KMS-11 (cell line): ENCODE results near the gene SLC49A3.

Experiments used
- H2AFZ ChIP-seq: fragments of 200-600 bp; sonication (generic); 2 replicates; pipeline ENCODE4 v1.6.1; 2016; ENCODE audit warnings: antibody characterized with exemption, mixed run types, low read depth
- H3K27ac ChIP-seq: fragments of 200-600 bp; sonication (generic); 2 replicates; pipeline ENCODE4 v1.6.1; 2016; ENCODE audit warnings: mild to moderate bottlenecking, mixed run types
- H3K27me3 ChIP-seq: fragments of 200-600 bp; sonication (generic); 2 replicates; pipeline ENCODE4 v1.6.1; 2017; ENCODE audit warnings: mild to moderate bottlenecking, low read depth, mixed run types, moderate library complexity; ENCODE audit not compliant: insufficient read depth
- H3K36me3 ChIP-seq: fragments of 200-600 bp; sonication (generic); 2 replicates; pipeline ENCODE4 v1.6.1; 2017; ENCODE audit warnings: mild to moderate bottlenecking, mixed run types; ENCODE audit not compliant: insufficient read depth
- H3K4me1 ChIP-seq: fragments of 200-600 bp; sonication (generic); 2 replicates; pipeline ENCODE4 v1.6.1; 2016; ENCODE audit warnings: mild to moderate bottlenecking, low read depth, mixed run types; ENCODE audit not compliant: poor library complexity, severe bottlenecking
- H3K4me2 ChIP-seq: fragments of 200-600 bp; sonication (generic); 2 replicates; pipeline ENCODE4 v1.7.0; 2016; ENCODE audit warnings: mild to moderate bottlenecking, mixed run types
- H3K4me3 ChIP-seq: fragments of 200-600 bp; sonication (generic); IDR thresholded peaks from 2 replicates; pipeline ENCODE4 v1.6.1; 2017; ENCODE audit warnings: low read depth, low read length, mixed read lengths; ENCODE audit not compliant: insufficient read depth
- H3K79me2 ChIP-seq: fragments of 200-600 bp; sonication (generic); 2 replicates; pipeline ENCODE4 v1.6.1; 2016; ENCODE audit warnings: low read depth, mixed run types; ENCODE audit not compliant: insufficient read depth
- H3K9ac ChIP-seq: fragments of 200-600 bp; sonication (generic); 2 replicates; pipeline ENCODE4 v1.6.1; 2016; ENCODE audit warnings: mild to moderate bottlenecking, mixed run types
- H4K20me1 ChIP-seq: fragments of 200-600 bp; sonication (generic); 2 replicates; pipeline ENCODE4 v1.6.1; 2016; ENCODE audit warnings: mild to moderate bottlenecking, mixed run types; ENCODE audit not compliant: insufficient read depth
- TF ChIP-seq, protein P1 (sequence below): fragments of 200-600 bp; sonication (generic); conservative IDR thresholded peaks from 2 replicates; pipeline ENCODE4 v1.6.1; 2017; ENCODE audit warnings: low read depth, mild to moderate bottlenecking, antibody characterized with exemption, low read length, moderate library complexity, mixed read lengths

Gene SLC49A3

DNA sequence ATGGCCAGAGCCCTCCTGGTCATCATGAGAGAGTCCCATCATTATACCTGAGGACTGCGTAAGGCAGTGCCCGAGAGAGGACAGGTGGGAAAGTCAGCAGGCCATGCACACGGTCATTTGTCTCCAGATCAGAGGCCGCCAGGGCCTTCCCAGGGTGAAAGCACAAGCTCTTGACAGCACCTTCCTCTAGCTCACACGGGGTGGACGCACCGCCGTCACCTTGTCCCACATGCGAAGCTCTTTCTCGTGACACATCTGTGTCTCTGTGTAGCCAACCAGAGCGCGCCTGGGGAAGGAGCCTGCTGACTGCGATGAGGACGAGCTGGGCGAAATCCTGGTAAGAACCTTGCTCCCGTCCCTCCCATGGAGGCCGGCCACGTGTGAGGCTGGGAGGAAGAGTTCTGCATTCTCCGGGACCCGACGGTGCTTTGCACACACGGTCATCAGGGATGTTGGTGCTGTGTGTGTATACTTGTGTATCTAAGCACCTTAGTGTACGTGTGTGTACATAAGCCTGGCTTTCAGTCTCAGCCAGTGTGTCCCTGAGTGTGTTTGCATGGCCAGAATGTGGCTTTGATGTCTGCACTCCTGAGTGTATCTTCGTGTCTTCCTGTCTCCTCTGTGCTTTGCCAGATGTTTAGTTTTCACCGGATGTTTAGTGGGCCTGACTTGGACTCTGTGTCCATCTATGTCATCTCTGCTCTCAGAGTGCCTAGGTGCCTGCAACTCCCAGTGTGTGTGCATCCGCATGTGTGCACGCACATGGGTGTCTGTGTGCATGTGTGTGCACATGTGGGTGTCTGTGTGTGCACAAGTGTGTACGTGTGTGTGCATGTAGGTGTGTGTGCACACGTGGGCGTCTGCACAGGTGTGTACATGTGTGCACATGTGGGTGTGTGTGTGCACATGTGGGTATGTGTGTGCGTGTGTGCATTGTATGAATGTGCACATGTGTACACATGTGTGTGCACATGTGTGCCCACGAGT, 30.0 kb downstream of the SLC49A3 start:
- Histone ChIP-seq H3K27me3 (no peaks in the 10 kb centered on the region), H3K36me3 (no peaks in the 10 kb centered on the region), H2AFZ (no peak overlapping the region), H3K27ac (no peak overlapping the region), H3K4me2 (no peak overlapping the region), H3K9ac (no peak overlapping the region), H4K20me1 (no peaks in the 10 kb centered on the region), H3K79me2 (no peaks in the 10 kb centered on the region), H3K4me3 (no peak overlapping the region), H3K4me1 (no peaks in the 10 kb centered on the region)
- TF ChIP-seq, protein P1, sequence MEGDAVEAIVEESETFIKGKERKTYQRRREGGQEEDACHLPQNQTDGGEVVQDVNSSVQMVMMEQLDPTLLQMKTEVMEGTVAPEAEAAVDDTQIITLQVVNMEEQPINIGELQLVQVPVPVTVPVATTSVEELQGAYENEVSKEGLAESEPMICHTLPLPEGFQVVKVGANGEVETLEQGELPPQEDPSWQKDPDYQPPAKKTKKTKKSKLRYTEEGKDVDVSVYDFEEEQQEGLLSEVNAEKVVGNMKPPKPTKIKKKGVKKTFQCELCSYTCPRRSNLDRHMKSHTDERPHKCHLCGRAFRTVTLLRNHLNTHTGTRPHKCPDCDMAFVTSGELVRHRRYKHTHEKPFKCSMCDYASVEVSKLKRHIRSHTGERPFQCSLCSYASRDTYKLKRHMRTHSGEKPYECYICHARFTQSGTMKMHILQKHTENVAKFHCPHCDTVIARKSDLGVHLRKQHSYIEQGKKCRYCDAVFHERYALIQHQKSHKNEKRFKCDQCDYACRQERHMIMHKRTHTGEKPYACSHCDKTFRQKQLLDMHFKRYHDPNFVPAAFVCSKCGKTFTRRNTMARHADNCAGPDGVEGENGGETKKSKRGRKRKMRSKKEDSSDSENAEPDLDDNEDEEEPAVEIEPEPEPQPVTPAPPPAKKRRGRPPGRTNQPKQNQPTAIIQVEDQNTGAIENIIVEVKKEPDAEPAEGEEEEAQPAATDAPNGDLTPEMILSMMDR, result no peak

DNA sequence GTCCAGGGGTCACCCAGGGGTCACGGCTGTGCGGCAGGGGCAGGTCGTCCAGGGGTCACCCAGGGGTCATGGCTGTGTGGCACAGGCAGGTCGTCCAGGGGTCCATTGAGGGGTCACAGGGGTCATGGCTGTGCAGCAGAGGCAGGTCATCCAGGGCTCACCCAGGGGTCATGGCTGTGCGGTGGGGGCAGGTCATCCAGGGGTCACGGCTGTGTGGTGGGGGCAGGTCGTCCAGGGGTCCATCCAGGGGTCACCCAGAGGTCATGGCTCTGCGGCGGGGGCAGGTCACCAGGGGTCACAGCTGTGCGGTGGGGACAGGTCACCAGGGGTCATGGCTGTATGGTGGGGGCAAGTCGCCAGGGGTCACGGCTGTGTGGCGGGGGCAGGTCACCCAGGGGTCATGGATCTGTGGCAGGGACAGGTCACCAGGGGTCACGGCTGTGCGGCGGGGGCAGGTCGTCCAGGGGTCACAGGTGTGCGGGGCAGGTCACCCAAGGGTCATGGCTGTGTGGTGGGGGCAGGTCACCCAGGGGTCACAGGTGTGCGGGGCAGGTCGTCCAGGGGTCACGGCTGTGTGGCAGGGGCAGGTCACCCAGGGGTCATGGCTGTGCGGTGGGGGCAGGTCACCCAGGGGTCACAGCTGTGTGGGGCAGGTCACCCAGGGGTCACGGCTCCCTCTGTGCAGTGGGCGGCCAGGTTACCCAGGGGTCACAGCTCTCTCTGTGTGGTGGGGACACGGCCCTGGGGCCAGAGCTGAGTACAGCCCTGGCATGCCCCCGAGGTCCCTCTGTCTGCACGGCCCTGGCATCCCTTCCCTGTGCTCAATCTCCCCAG, 30.9 kb downstream of the SLC49A3 start:
- H3K4me1 ChIP-seq, result no peaks in the 10 kb centered on the region
- no peaks in the 10 kb centered on the region for H4K20me1 ChIP-seq
- H3K4me2 ChIP-seq, result no peak overlapping the region
- H3K27ac ChIP-seq, result no peak overlapping the region
- no peak overlapping the region for H2AFZ ChIP-seq
- TF ChIP-seq, protein P1, result no peak
- H3K36me3 ChIP-seq, result no peaks in the 10 kb centered on the region
- H3K27me3 ChIP-seq, result no peaks in the 10 kb centered on the region
- H3K79me2 ChIP-seq, result no peaks in the 10 kb centered on the region
- no peak overlapping the region for H3K9ac ChIP-seq
- H3K4me3 ChIP-seq, result no peak overlapping the region

DNA sequence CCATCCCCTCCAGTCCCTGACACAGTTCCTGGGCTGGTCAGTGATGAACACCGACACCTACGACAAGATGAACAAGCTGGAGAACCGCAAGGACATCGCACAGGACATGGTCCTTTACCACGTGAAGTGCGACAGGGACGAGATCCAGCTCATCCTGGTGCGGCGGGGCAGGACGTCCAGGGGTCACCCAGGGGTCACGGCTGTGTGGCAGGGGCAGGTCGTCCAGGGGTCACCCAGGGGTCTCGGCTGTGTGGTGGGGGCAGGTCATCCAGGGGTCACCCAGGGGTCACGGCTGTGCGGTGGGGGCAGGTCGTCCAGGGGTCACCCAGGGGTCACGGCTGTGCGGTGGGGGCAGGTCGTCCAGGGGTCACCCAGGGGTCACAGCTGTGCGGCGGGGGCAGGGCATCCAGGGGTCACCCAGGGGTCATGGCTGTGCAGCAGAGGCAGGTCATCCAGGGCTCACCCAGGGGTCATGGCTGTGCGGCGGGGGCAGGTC, 31.6 kb downstream of the SLC49A3 start:
- no peak overlapping the region for H2AFZ ChIP-seq
- no peaks in the 10 kb centered on the region for H3K27me3 ChIP-seq
- H3K79me2 ChIP-seq, result no peaks in the 10 kb centered on the region
- no peak overlapping the region for H3K4me2 ChIP-seq
- H4K20me1 ChIP-seq, result no peaks in the 10 kb centered on the region
- no peaks in the 10 kb centered on the region for H3K36me3 ChIP-seq
- H3K4me1 ChIP-seq, result no peaks in the 10 kb centered on the region
- no peak overlapping the region for H3K9ac ChIP-seq
- TF ChIP-seq, protein P1, result no peak
- no peak overlapping the region for H3K27ac ChIP-seq
- no peak overlapping the region for H3K4me3 ChIP-seq

DNA sequence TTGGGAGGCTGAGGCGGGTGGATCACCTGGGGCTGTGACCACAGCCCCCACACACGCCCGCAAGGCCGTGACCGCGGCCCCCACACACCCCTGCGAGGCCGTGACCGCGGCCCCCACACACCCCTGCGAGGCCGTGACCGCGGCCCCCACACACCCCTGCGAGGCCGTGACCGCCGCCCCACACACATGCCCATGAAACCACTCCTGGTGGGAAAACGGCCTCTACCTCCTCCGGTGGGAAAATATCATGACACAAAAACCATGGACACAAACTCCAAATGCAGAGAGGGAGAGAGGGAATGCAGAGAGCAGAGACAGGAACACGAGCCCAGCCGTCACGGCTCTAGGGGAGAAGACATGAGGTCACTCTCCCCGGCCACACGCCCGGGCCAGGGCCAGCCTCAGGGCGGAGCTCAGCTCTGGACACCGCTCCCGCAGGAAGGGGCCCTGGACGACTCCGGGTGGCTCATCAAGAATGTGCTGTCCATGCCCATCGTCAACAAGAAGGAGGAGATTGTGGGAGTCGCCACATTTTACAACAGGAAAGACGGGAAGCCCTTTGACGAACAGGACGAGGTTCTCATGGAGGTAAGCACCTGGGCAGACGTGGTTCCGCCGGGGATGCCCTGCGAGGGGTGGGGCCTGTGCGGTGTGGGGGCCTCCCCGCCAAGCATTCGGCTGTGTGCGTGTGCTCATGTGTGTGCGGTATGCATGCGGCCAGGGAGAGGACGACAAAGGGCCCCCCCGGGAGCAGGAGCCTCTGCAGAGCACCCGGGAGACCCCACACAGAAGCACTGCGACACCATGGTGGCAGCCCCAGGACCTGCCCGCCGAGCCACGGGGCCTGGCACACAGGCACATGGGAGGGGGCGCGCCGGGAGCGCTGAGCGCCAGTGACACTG, 32.3 kb downstream of the SLC49A3 start:
- Histone ChIP-seq H3K4me3 (no peak overlapping the region), H3K27me3 (no peaks in the 10 kb centered on the region), H2AFZ (no peak overlapping the region), H3K4me1 (no peaks in the 10 kb centered on the region), H3K79me2 (no peaks in the 10 kb centered on the region), H4K20me1 (no peaks in the 10 kb centered on the region), H3K4me2 (no peak overlapping the region), H3K9ac (no peak overlapping the region), H3K27ac (no peak overlapping the region), H3K36me3 (no peaks in the 10 kb centered on the region)
- TF ChIP-seq, protein P1, result no peak
